ENCODE data around the gene CBX5. TPM values are rescaled to one million over a fixed set of nuclear protein-coding genes. Genes with fewer than 3 reads are reported as not detected.

The CBX5 gene
- total RNA-seq, 4 donors from 2014 or later, result 20.9 to 38.8 (median 25.3) TPM

DNA sequence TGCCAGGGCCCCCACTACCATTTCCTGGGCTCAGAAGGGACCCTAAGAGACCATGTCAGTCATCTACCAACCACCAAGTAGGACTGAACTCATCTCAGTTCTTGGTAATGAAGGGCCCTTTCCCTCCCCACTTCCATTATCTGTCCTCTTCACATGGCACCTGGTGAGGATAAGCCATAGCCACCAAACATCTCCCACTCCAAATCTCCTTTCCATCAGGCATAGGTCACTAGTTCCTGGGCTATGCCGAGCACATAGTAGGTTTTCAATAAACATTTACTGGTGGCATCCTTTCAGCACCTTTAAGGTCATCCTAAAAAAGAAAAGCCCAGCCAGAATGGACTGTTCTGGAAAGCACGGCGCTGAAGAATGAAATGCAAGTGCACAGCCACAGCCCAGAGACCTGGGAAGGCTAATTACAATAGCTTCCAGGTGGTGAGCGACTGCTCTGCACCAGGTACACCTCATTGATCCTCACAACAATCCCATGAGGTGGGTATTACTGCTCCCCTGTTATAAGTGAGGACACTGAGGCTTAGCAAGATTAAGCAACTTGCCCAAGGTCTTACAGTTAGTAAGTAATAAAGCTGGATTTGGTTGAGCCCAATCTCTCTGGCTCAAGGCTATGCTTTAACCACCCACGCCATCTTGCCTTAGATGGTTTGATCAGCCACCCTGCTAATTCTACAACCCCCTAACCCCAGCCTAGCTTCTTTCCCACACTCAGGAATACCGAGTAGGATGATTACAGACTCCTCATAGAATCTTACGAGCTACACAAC is 95.7 kb downstream of the CBX5 start:
- TF ChIP-seq CTCF (IDR thresholded peaks at IDR 0.05), result no peak
- ATAC-seq (ENCODE audit: low FRiP score), result no peak
- no peak for DNase-seq (ENCODE audit: low spot score)

- no peak for DNase-seq (ENCODE audit: low spot score)
- no peak for TF ChIP-seq CTCF (IDR thresholded peaks at IDR 0.05)
- no peak for ATAC-seq (ENCODE audit: low FRiP score)
Observed at GRCh38 chr12:54182981-54183380, 96.9 kb downstream of the CBX5 start.

DNA sequence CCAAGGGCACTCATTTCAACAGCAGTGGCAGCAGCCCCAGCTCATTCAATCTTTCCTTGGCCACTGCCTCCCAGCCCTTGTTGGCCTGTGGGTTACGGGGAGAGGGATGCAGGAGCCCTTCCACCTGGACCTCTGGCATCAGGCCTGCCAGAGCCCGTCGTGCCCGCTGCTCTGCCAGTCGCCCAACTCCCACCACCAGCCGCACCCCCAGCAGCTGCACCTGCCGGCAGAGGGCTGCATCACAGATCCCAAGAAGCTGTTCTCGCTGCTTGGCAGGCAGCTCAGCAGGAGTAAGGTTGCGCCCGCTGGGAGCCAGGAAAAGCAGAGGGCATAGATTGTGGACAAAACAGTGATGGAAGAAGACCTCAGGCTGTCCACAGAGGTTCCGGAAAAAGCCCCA is 97.8 kb downstream of the CBX5 start:
- no peak for TF ChIP-seq CTCF (IDR thresholded peaks at IDR 0.05)
- ATAC-seq (ENCODE audit: low FRiP score), result no peak
- DNase-seq (ENCODE audit: low spot score), result no peak

Small RNA genes lying within 50 kb of the gene (small RNA-seq; reads per million reads assigned to genes)
- gene RN7SL390P, result not detected
- gene RNU6-950P, result not detected

Other genes starting within 250 kb of the CBX5 start
- gene HOXC5, start 247.1 kb downstream of the CBX5 start, total RNA-seq, result under 1 TPM in 3 of 4 donors, not detected in 1; 0.28 to 0.63 (median 0.50) TPM
- gene HOXC4, start 226.3 kb downstream of the CBX5 start, total RNA-seq, result 1 to 10 TPM in 3 of 4 donors, under 1 TPM in 1; 0.84 to 1.3 (median 1.1) TPM
- 10 to 100 TPM; 17.2 to 46.5 (median 36.7) TPM for gene SMUG1, start 91.1 kb downstream of the CBX5 start, total RNA-seq
- gene HNRNPA1, start 604 bp upstream of the CBX5 start, total RNA-seq, result 100 to 1,000 TPM; 352 to 497 (median 414) TPM
- gene NFE2, start 20.9 kb upstream of the CBX5 start, total RNA-seq, result 10 to 100 TPM in 1 of 4 donors, 1 to 10 TPM in 2, under 1 TPM in 1; 0.72 to 16.9 (median 2.1) TPM
- gene COPZ1, start 45.0 kb upstream of the CBX5 start, total RNA-seq, result 100 to 1,000 TPM in 1 of 4 donors, 10 to 100 TPM in 3; 55.5 to 114 (median 81.8) TPM
- gene GPR84, start 84.4 kb upstream of the CBX5 start, total RNA-seq, result 1 to 10 TPM in 3 of 4 donors, not detected in 1; 1.0 to 3.5 (median 2.9) TPM
- 10 to 100 TPM in 3 of 4 donors, 1 to 10 TPM in 1; 9.5 to 36.3 (median 21.8) TPM for gene ZNF385A, start 104.6 kb upstream of the CBX5 start, total RNA-seq
- 100 to 1,000 TPM in 2 of 4 donors, 10 to 100 TPM in 2; 76.9 to 292 (median 118) TPM for gene ITGA5, start 139.1 kb upstream of the CBX5 start, total RNA-seq
- gene GTSF1, start 193.5 kb upstream of the CBX5 start, total RNA-seq, result under 1 TPM in 1 of 4 donors, not detected in 3; 0.96 TPM
- 10 to 100 TPM; 23.4 to 81.4 (median 43.0) TPM for gene NCKAP1L, start 217.6 kb upstream of the CBX5 start, total RNA-seq